ENCODE data around the gene ADAMTS14. TPM values are rescaled to one million over a fixed set of nuclear protein-coding genes. Genes with fewer than 3 reads are reported as not detected.
"Not testable (repeated sequence)": the region's sequence is repeated elsewhere in the genome, so short reads cannot be mapped to it uniquely, and the experiment has no call there.

The ADAMTS14 gene
- total RNA-seq, 1 experiment from 2014 or later: 1.9 TPM

- Histone ChIP-seq H4K20me1 (ENCODE audit: insufficient read depth) (no peaks in the 10 kb centered on the region), H3K4me2 (no peak overlapping the region), H3K9me2 (ENCODE audit: insufficient read depth) (no peaks in the 10 kb centered on the region), H2AFZ (no peak overlapping the region), H3K4me3 (no peak overlapping the region), H3K36me3 (ENCODE audit: low read depth) (no peaks in the 10 kb centered on the region), H3K79me2 (ENCODE audit: low read depth) (no peaks in the 10 kb centered on the region), H3K9me3 (ENCODE audit: insufficient read depth, low read depth) (peaks cover 10% of the 10 kb centered on the region; the same call in 1 of the 2 replicates), H3K27me3 (ENCODE audit: insufficient read depth, low read depth) (no peaks in the 10 kb centered on the region), H3F3A (ENCODE audit: insufficient read depth, low read depth) (peaks cover 17% of the 10 kb centered on the region), H3K4me1 (replicated peaks; ENCODE audit: insufficient read depth) (peaks cover 19% of the 10 kb centered on the region), H3K27ac (no peak overlapping the region)
- intact Hi-C loops (cut with micrococcal nuclease; ENCODE audit: unreplicated experiment): no loop called here
- POLR2A ChIA-PET (ENCODE audit: unreplicated experiment): no interaction called here
- no peak for TF ChIP-seq EZH2 (IDR thresholded peaks at IDR 0.05; ENCODE audit: low read depth)
- BruUV-seq (replicated peaks): no TSS peak
- CTCF ChIA-PET: no interaction called here
- no peak for DNase-seq
Measured at GRCh38 chr10:70661623-70662361, 10.5 kb upstream of the ADAMTS14 start.

- no peak for DNase-seq
- Histone ChIP-seq H3K79me2 (ENCODE audit: low read depth) (no peaks in the 10 kb centered on the region), H3K27ac (no peak overlapping the region), H3K36me3 (ENCODE audit: low read depth) (no peaks in the 10 kb centered on the region), H3K4me3 (no peak overlapping the region), H3K27me3 (ENCODE audit: insufficient read depth, low read depth) (no peaks in the 10 kb centered on the region), H3K9me3 (ENCODE audit: insufficient read depth, low read depth) (peaks cover 10% of the 10 kb centered on the region; the same call in 1 of the 2 replicates), H3K4me1 (replicated peaks; ENCODE audit: insufficient read depth) (peaks cover 15% of the 10 kb centered on the region), H3F3A (ENCODE audit: insufficient read depth, low read depth) (peaks cover 13% of the 10 kb centered on the region; the same call in 1 of the 2 replicates), H3K4me2 (no peak overlapping the region), H3K9me2 (ENCODE audit: insufficient read depth) (no peaks in the 10 kb centered on the region), H2AFZ (no peak overlapping the region), H4K20me1 (ENCODE audit: insufficient read depth) (no peaks in the 10 kb centered on the region)
- TF ChIP-seq EZH2 (IDR thresholded peaks at IDR 0.05; ENCODE audit: low read depth) (no peak), CTCF (conservative IDR thresholded peaks at IDR 0.05) (no peak)
- no TSS peak for BruUV-seq (replicated peaks)
- POLR2A ChIA-PET (ENCODE audit: unreplicated experiment): no interaction called here
- intact Hi-C loops (cut with micrococcal nuclease; ENCODE audit: unreplicated experiment): no loop called here
- CTCF ChIA-PET: no interaction called here
Measured at GRCh38 chr10:70662362-70663220, 9.7 kb upstream of the ADAMTS14 start.

GRCh38 chr10:70663458-70664409 is 8.6 kb upstream of the ADAMTS14 start:
- H4K20me1 ChIP-seq (ENCODE audit: insufficient read depth); POLR2A ChIA-PET (ENCODE audit: unreplicated experiment); H3K9me2 ChIP-seq (ENCODE audit: insufficient read depth); DNase-seq; intact Hi-C loops (cut with micrococcal nuclease; ENCODE audit: unreplicated experiment); BruUV-seq (replicated peaks); H3K9me3 ChIP-seq (ENCODE audit: insufficient read depth, low read depth); H3K79me2 ChIP-seq (ENCODE audit: low read depth); H3K36me3 ChIP-seq (ENCODE audit: low read depth); H3K4me3 ChIP-seq; H2AFZ ChIP-seq; H3K27ac ChIP-seq; H3K27me3 ChIP-seq (ENCODE audit: insufficient read depth, low read depth); H3K4me2 ChIP-seq: not testable (repeated sequence)
- CTCF ChIA-PET: interaction anchor here (0.7 kb wide), 1 partner anchor 201 kb away, joined by 4 read pairs; no protein-coding TSS in a partner anchor
- Histone ChIP-seq H3K4me1 (replicated peaks; ENCODE audit: insufficient read depth) (peaks cover 15% of the 10 kb centered on the region), H3F3A (ENCODE audit: insufficient read depth, low read depth) (peaks cover 13% of the 10 kb centered on the region; the same call in 1 of the 2 replicates)
